ENCODE results near the gene CATSPERB.

DNA sequence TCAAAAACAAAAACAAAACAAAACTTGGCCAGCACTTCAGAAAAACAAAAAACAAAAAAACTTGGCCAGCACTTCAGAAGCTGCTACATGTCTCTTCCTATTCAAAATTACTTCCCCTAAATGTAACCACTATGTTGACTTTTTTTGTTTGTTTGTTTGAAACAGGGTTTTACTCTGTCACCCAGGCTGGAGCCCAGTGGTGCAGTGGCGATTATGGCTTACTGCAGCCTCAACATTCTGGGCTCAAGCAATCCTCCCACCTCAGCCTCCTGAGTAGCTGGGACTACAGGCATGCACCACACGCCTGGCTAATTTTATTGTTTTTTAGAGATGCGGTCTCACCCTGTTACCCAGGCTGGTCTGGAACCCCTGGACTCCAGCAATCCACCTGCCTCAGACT is 183.8 kb downstream of the CATSPERB start:
- TF ChIP-seq POLR2A (IDR thresholded peaks at IDR 0.05) = no peak
- TF ChIP-seq, protein P1, sequence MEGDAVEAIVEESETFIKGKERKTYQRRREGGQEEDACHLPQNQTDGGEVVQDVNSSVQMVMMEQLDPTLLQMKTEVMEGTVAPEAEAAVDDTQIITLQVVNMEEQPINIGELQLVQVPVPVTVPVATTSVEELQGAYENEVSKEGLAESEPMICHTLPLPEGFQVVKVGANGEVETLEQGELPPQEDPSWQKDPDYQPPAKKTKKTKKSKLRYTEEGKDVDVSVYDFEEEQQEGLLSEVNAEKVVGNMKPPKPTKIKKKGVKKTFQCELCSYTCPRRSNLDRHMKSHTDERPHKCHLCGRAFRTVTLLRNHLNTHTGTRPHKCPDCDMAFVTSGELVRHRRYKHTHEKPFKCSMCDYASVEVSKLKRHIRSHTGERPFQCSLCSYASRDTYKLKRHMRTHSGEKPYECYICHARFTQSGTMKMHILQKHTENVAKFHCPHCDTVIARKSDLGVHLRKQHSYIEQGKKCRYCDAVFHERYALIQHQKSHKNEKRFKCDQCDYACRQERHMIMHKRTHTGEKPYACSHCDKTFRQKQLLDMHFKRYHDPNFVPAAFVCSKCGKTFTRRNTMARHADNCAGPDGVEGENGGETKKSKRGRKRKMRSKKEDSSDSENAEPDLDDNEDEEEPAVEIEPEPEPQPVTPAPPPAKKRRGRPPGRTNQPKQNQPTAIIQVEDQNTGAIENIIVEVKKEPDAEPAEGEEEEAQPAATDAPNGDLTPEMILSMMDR (IDR thresholded peaks at IDR 0.05) = no peak

Data from uterus (tissue), 2 donors.